C4-2B (cell line): Measurements from ENCODE around the gene SFMBT2.

ENCODE experiments used
- H3K27ac ChIP-seq: fragments of 450-650 bp; 2 replicates; pipeline ENCODE4 v1.5.1; 2017
- CTCF ChIP-seq: fragments of 450-650 bp; conservative IDR thresholded peaks from 2 replicates; pipeline ENCODE4 v1.5.1; 2017; ENCODE audit warnings: mild to moderate bottlenecking
- ZFX ChIP-seq: fragments of 450-650 bp; IDR thresholded peaks from 2 replicates; pipeline ENCODE4 v1.6.1; 2017

The SFMBT2 gene

GRCh38 chr10:7414766-7415165 is 3.9 kb upstream of the SFMBT2 start:
- no peak overlapping the region for H3K27ac ChIP-seq
- TF ChIP-seq CTCF (no peak), ZFX (no peak)

GRCh38 chr10:7412928-7413282 is 2.1 kb upstream of the SFMBT2 start:
- TF ChIP-seq ZFX (no peak), CTCF (no peak)
- H3K27ac ChIP-seq = no peak overlapping the region

GRCh38 chr10:7412237-7412927 is 1.5 kb upstream of the SFMBT2 start:
- H3K27ac ChIP-seq = no peak overlapping the region
- TF ChIP-seq ZFX (no peak), CTCF (no peak)

- TF ChIP-seq CTCF = no peak
- H3K27ac ChIP-seq = no peak overlapping the region
These were observed 866 bp upstream of the SFMBT2 start for GRCh38 chr10:7411671-7412128.

GRCh38 chr10:7410301-7410861 is 453 bp downstream of the SFMBT2 start:
- peak overlapping the region; percentile 9; the same call in 1 of the 2 replicates for H3K27ac ChIP-seq
- no peak for TF ChIP-seq ZFX
- TF ChIP-seq CTCF = no peak

- TF ChIP-seq CTCF (no peak), ZFX (no peak)
- H3K27ac ChIP-seq = no peak overlapping the region
These were observed 1.1 kb downstream of the SFMBT2 start for GRCh38 chr10:7409732-7410168.

GRCh38 chr10:7409045-7409731 is 1.6 kb downstream of the SFMBT2 start:
- H3K27ac ChIP-seq = no peak overlapping the region
- TF ChIP-seq CTCF (no peak), ZFX (no peak)
